ENCODE data around the gene NRTN.
A peak's percentile ranks its signal among the peaks of the same experiment; 100 is the strongest.
"Not testable (repeated sequence)": the region's sequence is repeated elsewhere in the genome, so short reads cannot be mapped to it uniquely, and the experiment has no call there.

NRTN gene

GRCh38 chr19:5828661-5829566 is 24.0 kb downstream of the NRTN start:
- no peaks in the 10 kb centered on the region for H3K9me3 Mint-ChIP-seq
- peaks cover 18% of the 10 kb centered on the region for H3K4me1 Mint-ChIP-seq
- peak overlapping the region; percentile 99 for H3K4me3 Mint-ChIP-seq
- H3K27ac Mint-ChIP-seq: peak overlapping the region; percentile 99
- H3K36me3 Mint-ChIP-seq: peaks cover 2% of the 10 kb centered on the region
- CTCF ChIA-PET: interaction anchor here (1.1 to 3.1 kb wide), 4 partner anchors 21 to 138 kb away, joined by 4 to 29 read pairs (median 4); partner anchors contain the start of gene NRTN
- H3K27me3 Mint-ChIP-seq: peaks cover 26% of the 10 kb centered on the region
- DNase-seq: peak; percentile 55

DNA sequence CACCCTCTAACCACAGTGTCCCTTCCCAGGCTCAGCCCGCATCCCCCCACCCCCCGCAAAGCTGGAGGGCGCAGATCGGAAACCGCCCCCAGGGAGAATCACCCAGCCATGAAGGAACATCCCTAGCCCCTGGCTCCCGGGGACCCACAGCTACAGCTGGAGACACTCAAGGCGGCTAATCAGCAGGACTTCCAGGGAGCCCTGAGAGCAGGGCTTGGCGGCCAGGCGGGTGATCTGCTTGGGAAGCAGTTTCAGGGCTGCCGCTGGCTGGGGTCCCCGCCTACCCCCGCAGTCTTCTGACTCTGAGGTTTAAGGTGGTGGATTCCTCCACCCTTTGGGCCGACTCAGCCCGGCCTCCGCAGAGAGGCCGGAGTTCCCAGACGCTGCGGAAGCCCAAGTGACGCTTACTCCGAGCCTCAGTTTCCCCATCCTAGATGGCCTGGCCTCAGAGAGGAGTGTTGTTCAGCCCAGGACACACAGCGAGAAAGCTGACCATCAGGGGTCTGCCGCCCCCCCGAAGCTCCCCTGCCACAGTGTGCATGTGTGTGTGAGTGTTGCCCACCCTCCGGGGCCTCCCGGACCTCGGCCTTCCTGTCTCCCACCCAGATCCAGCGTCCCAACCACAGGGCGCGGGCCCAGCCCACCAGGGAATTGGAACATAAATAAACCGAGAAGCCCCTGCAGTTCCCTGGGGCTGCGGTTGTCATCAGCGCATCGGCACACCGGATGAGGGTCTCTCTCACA is 24.9 kb downstream of the NRTN start:
- Mint-ChIP-seq H3K4me3 (peak overlapping the region; percentile 47), H3K4me1 (peaks cover 18% of the 10 kb centered on the region), H3K27ac (peak overlapping the region; percentile 11), H3K36me3 (peaks cover 2% of the 10 kb centered on the region), H3K9me3 (no peaks in the 10 kb centered on the region), H3K27me3 (peaks cover 33% of the 10 kb centered on the region)
- DNase-seq: no peak
- CTCF ChIA-PET: interaction anchor here (1.7 to 3.1 kb wide), 2 partner anchors 26 to 71 kb away, joined by 5 to 29 read pairs; partner anchors contain the start of gene NRTN

- H3K9me3 Mint-ChIP-seq: no peaks in the 10 kb centered on the region
- no peak overlapping the region for H3K4me3 Mint-ChIP-seq
- CTCF ChIA-PET: interaction anchor here (1.6 kb wide), 1 partner anchor 27 kb away, joined by 5 read pairs; no protein-coding TSS in a partner anchor
- peaks cover 40% of the 10 kb centered on the region for H3K27me3 Mint-ChIP-seq
- H3K27ac Mint-ChIP-seq: no peak overlapping the region
- DNase-seq: no peak
- H3K36me3 Mint-ChIP-seq: peaks cover 2% of the 10 kb centered on the region
- H3K4me1 Mint-ChIP-seq: peaks cover 17% of the 10 kb centered on the region
Observed at GRCh38 chr19:5831159-5831558, 26.3 kb downstream of the NRTN start.

DNA sequence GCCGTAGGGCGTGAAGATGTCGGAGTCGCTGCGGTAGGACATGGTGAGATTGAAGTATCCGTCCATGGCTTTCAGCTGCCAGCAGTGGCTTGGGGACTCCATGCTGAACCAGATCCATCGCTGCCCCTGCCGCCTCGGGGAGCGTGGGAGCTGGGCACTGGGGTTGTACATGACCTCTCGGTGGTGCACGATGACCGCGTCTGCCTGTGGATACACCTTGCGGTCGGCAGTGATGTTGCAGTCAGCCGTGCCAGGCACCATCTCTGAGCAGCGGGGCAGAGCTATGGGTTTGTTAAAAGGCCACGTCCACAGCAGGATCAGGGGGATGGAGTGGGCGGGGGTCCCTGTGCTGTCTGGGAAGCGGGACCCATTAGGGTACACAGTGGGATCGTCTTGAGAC is 27.2 kb downstream of the NRTN start:
- no peaks in the 10 kb centered on the region for H3K9me3 Mint-ChIP-seq
- no peak for DNase-seq
- CTCF ChIA-PET: interaction anchor here (1.6 kb wide), 1 partner anchor 28 kb away, joined by 5 read pairs; no protein-coding TSS in a partner anchor

GRCh38 chr19:5832527-5833216 is 27.8 kb downstream of the NRTN start:
- peaks cover 2% of the 10 kb centered on the region for H3K36me3 Mint-ChIP-seq
- CTCF ChIA-PET: interaction anchor here (1.6 kb wide), 1 partner anchor 29 kb away, joined by 5 read pairs; no protein-coding TSS in a partner anchor
- no peak overlapping the region for H3K4me3 Mint-ChIP-seq
- H3K4me1 Mint-ChIP-seq: peaks cover 8% of the 10 kb centered on the region
- H3K27me3 Mint-ChIP-seq: peaks cover 46% of the 10 kb centered on the region
- DNase-seq: no peak
- H3K9me3 Mint-ChIP-seq: no peaks in the 10 kb centered on the region
- H3K27ac Mint-ChIP-seq: no peak overlapping the region

More for the DNA sequence above, 27.2 kb downstream of the NRTN start:
- H3K27me3 Mint-ChIP-seq: peaks cover 42% of the 10 kb centered on the region
- H3K4me3 Mint-ChIP-seq: no peak overlapping the region
- H3K4me1 Mint-ChIP-seq: peaks cover 11% of the 10 kb centered on the region
- no peak overlapping the region for H3K27ac Mint-ChIP-seq
- peaks cover 2% of the 10 kb centered on the region for H3K36me3 Mint-ChIP-seq

DNA sequence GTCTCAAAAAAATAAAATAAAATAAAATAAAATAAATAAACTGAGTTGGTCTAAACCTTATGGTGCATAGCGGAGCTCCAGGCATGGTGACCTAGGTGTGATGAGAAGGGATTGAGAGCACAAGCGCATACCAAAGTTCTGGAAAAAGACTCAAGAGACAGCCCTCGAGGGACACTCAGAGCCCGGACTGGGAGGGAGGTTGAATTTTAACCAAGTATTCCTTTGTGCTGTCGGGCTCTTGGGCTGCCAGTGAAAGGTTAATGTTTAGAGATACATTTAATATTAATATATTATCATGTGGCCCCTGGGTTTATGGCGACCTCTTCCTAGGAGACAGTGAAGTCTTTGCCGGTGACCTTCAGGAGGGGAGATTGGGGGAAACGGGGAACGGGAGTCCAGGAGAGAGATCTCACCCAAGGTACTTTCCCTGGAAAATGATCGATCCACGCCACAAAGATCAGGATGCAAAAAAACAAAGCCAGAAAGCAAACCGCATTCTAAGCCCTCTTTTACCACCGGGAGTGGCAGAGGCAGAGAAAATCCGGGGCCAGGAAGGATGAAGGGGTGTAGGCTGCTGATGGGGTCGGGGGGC is 33.0 kb downstream of the NRTN start:
- H3K9me3 Mint-ChIP-seq: no peaks in the 10 kb centered on the region
- peaks cover 35% of the 10 kb centered on the region for H3K27me3 Mint-ChIP-seq
- no peak overlapping the region for H3K27ac Mint-ChIP-seq
- no peak overlapping the region for H3K4me3 Mint-ChIP-seq
- H3K4me1 Mint-ChIP-seq: peaks cover 11% of the 10 kb centered on the region
- CTCF ChIA-PET: no interaction called here
- no peaks in the 10 kb centered on the region for H3K36me3 Mint-ChIP-seq
- DNase-seq: no peak

DNA sequence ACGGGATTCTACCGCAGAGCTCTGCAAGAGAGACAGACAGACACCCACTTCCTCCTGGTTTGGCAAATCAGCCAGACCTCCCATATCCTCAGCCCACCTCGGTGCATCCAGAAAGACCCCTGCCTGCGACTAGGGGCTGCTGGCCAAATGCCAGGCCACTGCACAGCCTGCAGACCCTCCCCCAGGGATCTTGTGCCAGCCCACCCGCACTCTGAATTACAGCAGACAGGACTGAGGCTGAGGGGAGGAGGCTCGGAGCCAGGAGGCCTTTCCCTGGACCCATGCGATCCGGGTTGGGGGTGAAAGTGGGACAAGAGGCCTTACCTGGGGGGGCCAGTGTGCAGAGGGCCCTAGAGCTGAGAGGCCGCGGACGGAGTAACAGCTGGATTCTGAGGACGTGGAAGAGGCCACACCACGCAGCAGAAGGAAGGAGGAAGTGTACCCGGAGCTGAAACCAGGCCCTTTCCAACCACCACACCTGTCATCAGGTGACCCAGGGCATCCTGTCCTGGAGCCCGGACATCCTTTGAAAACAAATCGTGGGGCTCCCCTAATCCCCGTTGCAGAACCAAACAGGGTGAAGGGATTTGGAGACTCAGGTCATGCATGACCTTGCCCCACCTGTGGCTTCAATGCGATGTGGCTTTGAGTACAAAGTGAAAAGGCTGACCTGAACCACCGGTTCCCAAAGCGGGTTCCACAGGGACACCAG is 33.6 kb downstream of the NRTN start:
- H3K4me3 Mint-ChIP-seq: no peak overlapping the region
- H3K27me3 Mint-ChIP-seq: peaks cover 34% of the 10 kb centered on the region
- no peak for DNase-seq
- H3K4me1 Mint-ChIP-seq: peaks cover 11% of the 10 kb centered on the region
- CTCF ChIA-PET: interaction anchor here (1.6 kb wide), 1 partner anchor 11 kb away, joined by 4 read pairs; no protein-coding TSS in a partner anchor
- H3K27ac Mint-ChIP-seq: no peak overlapping the region
- H3K9me3 Mint-ChIP-seq: no peaks in the 10 kb centered on the region
- H3K36me3 Mint-ChIP-seq: no peaks in the 10 kb centered on the region

- Mint-ChIP-seq H3K4me3 (no peak within 1 kb of the TSS), H3K27me3 (peaks cover 28% of the 10 kb centered on the region), H3K36me3 (no peaks in the 10 kb centered on the region), H3K9me3 (no peaks in the 10 kb centered on the region), H3K27ac (no peak within 1 kb of the TSS), H3K4me1 (peaks cover 11% of the 10 kb centered on the region)
- CTCF ChIA-PET: interaction anchor here (0.6 to 1.6 kb wide), 2 partner anchors 12 to 378 kb away, joined by 3 to 4 read pairs; no protein-coding TSS in a partner anchor
- no peak for DNase-seq
Observed at GRCh38 chr19:5839065-5840017, 34.5 kb downstream of the NRTN start, which contains the start of gene FUT6. TSS of gene FUT6 (minus strand) at chr19:5839702. CDS start at chr19:5832567, 7,135 bp downstream.

GRCh38 chr19:5841735-5842111 is 36.9 kb downstream of the NRTN start:
- CTCF ChIA-PET, H3K4me3 Mint-ChIP-seq, H3K9me3 Mint-ChIP-seq, DNase-seq, H3K36me3 Mint-ChIP-seq, H3K27ac Mint-ChIP-seq: not testable (repeated sequence)
- peaks cover 24% of the 10 kb centered on the region for H3K27me3 Mint-ChIP-seq
- H3K4me1 Mint-ChIP-seq: peaks cover 11% of the 10 kb centered on the region

GRCh38 chr19:5843295-5843927 is 38.5 kb downstream of the NRTN start:
- H3K4me3 Mint-ChIP-seq: no peak overlapping the region
- H3K27ac Mint-ChIP-seq: no peak overlapping the region
- no peak for DNase-seq
- no peaks in the 10 kb centered on the region for H3K9me3 Mint-ChIP-seq
- no peaks in the 10 kb centered on the region for H3K36me3 Mint-ChIP-seq
- H3K27me3 Mint-ChIP-seq: peaks cover 10% of the 10 kb centered on the region
- CTCF ChIA-PET: no interaction called here
- H3K4me1 Mint-ChIP-seq: peaks cover 6% of the 10 kb centered on the region

DNA sequence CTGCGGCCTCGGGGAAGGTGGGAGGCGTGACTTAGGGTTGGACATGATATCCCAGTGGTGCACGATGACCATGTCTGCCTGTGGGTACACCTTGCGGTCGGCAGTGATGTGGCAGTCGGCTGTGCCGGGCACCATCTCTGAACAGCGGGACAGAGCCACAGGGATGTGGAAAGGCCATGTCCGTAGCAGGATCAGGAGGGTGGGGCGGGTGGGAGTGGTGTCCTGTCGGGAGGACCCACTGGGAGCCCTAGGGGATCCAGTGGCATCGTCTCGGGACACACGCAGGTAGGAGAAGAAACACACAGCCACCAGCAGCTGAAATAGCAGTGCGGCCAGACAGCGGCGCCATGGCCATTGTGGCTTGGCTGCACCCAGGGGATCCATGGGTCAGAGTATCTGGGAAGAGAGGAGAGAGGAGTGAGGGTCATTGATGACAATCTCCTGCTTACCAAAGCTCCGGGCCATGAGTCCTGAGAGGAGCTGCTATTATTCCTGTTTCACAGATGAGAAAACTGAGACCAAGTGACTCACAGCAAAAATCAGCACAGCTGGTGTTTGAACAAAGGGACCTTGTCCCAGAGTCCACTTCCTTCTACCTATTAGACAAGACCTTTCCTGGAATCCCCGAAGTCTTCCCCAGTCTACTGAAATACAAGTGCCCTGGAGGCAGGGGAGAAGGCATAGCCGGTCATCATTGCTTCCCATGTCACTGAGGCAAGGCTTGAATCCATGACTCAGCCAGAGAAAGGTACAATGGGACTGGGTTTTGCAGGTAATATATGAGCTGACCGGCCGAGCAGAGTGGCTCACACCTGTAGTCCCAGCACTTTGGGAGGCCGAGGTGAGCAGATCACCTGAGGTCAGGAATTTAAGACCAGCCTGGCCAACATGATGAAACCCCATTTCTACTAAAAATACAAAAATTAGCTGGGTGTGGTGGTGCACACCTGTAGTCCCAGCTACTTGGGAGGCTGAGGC is 39.9 kb downstream of the NRTN start:
- Mint-ChIP-seq H3K4me3 (no peak overlapping the region), H3K36me3 (no peaks in the 10 kb centered on the region), H3K27ac (no peak overlapping the region), H3K9me3 (no peaks in the 10 kb centered on the region), H3K4me1 (no peaks in the 10 kb centered on the region), H3K27me3 (peaks cover 6% of the 10 kb centered on the region)
- no peak for DNase-seq
- CTCF ChIA-PET: no interaction called here
